Activated gamma-delta T cell (primary cell): ENCODE measurements around the gene CNGB1.
"Not testable (repeated sequence)": the region's sequence is repeated elsewhere in the genome, so short reads cannot be mapped to it uniquely, and the experiment has no call there.

Source experiments
- DNase-seq: peaks from one replicate; lab custom pipeline; 2025; lab: John Stamatoyannopoulos, UW

The CNGB1 gene

DNA sequence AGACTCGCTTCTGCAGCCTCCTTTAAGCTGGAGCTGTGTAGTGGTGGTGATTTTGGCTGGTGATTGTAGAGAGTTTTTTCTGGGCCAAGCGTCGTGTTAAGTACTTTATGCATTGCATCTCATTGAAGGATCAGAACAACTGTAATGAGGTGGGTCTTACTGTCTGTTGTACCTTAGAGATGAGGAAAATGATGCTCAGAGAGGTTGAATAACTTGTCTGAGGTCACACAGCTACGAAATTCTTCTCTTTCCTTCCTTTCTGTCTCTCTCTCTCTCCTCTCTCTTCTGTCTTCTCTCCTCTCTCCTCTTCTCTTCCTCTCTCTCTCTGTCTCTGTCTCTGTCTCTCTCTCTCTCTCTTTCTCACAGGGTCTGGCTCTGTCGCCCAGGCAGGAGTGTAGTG is 82.8 kb downstream of the CNGB1 start:
- DNase-seq = no peak

DNA sequence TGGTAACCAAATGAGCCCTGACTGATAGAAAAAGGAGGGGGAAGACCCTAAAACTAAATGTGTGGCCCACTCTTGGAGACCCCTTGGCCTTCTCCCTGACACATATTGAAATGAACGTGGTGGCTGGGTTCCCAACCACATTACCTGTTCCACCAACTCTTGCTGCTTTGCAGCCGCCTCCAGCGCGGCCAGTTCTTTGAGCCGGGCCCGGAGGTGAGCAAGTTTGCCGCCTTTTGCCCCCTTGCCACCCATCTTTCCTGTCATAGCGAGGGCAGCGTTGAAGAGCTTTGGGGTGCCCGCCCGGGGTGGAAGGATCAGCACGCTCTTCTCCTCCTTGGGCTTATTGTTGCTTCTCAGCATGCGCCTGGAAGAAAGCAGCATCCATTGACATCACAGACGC is 83.2 kb downstream of the CNGB1 start:
- DNase-seq = no peak

DNA sequence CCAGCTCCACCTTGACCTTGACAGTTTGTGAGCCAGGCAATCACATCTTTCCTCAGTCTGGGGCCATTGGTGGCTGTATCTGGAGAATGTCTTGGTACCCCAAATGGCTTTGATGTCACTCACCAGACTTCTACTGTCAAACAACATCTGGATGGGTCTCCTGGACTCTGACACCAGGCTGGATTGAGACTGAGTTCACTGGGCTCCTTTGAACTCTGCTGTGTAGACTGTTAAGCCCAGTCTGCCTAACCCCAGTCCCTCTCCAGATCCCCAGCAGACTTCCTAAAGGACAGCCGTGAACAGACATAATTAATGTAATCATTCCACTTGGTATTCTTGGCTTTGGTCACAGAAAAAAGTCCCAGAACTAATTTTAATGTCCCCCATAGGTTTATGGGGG is 84.5 kb downstream of the CNGB1 start:
- no peak for DNase-seq

DNA sequence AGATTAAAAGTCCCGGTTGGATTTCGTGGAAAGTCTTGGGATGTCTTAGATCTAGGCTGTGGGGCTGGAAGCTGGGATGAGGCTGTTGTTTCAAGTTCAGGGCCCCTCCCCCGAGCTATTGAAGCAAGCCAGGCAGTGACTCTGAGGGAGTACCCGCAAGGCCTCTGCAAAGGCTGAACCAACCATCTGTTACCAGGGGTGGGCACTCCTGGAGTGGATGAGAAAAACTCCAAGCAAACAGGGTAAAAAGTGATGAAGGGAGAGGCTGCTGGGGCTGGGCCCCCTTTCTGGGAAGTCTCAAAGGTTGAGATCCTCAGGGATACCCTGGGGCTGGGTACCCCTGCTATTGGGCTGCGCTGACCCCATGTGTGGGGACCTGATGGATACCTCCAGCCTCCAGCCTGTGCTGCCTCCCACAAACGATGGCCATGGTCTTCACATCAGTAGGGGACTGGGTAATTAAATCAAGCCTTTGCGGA is 86.2 kb downstream of the CNGB1 start:
- DNase-seq = no peak

DNA sequence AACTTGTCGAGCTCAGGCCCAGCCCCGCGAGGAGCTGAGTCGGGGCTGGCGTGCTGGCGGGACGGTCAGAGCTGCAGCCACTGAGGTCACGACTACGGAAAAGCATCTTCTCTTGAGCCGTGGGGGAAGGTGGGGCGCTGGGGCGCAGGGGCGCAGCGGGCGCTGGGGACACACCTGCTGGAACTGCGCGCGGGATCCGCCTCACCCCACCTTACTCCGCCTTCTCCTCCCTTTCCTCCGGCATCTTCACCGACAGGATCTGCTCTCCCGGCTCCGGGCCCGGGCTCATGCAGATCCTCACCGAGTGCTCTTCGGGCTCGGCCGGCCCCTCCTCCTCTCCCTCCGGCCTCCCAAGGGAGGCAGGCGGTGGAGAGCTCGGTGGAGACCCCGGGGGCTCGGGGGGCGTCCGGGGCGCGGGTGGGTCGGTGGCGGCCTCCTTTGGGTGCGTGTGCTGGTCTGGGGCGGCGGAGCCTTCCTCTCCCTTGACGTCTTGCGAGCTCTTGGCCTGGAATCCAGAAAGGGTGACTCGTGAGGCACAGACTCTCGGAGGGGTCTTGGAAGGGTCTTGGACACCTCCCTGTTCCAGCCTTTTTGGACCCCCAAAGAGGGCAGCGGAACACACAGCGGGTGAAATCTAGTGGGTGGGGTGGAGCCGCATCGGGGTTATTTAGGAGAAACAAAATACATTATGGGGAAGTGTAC is 86.8 kb downstream of the CNGB1 start:
- no peak for DNase-seq

DNA sequence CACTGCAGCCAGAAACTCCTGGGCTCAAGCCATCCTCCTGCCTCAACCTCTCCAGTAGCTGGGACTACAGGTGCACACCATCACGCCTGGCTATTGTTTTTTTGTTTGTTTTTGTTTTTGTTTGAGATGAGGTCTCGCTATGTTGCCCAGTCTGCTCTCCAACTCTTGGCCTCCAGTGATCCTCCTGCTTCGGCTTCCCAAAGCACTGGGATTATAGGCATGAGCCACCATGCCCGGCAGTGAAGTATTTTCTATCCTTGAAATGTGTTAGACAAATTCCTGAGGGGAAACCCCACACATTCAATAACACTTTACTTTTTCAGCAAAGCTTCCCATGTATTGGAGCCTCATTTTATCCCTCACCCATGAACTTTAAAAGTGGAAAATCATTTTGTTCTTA is 87.4 kb downstream of the CNGB1 start:
- no peak for DNase-seq

DNA sequence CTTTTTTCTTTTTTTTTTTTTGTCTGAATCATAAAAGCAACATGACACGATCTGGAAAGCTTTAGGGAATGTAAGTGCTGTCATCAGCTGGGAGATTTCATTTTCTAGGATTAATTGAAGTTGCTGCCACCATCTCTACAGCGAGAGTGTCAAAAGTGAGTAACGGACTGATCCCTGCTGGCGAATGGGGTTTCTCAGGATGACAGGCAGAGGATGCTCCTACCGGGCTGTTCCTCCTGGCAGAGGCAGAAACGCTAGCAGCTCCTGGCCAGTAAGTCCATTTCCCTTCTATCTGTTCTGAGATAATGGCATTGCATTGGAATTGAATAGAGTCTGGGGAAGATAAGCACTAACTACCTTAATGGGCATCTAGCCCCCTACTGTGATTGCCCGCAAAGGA is 88.1 kb downstream of the CNGB1 start:
- no peak for DNase-seq

DNA sequence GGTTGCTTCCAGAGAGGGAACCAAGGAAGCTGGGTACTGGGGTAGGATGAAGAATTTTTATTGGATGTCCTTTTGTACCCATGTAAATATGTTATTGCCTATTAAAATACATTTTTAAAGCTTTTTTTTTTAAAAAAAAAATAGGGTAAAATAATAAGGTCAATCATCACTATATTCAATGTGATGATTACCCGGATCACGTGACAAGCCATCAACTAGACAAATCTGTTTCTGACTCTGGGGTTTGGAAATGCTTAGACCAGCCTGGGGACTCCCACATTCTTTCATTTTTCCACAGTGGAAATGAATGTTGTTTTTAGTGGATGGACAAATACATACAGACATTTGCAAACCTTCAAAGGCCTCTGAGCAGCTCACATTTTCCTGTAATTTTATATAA is 88.7 kb downstream of the CNGB1 start:
- DNase-seq = no peak

DNA sequence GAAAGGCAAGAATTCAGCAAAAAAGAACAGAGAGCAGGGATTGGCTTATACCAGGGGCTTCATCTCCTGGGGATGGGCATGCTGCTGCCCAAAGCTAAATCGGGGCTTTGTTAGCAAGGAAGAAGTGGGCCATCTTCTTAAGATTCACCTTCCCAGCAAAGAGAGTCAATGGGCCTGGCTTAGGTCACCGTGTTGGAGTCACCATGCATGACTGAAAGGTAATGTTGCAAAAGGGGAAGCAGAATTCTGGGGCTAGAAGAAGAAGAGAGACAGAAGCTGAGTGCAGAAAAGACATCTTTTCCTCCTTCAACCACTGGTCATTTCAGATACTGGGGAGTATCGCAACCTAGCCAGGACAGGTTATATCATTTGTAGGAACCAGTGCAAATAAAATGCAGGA is 92.3 kb downstream of the CNGB1 start:
- DNase-seq = no peak

DNA sequence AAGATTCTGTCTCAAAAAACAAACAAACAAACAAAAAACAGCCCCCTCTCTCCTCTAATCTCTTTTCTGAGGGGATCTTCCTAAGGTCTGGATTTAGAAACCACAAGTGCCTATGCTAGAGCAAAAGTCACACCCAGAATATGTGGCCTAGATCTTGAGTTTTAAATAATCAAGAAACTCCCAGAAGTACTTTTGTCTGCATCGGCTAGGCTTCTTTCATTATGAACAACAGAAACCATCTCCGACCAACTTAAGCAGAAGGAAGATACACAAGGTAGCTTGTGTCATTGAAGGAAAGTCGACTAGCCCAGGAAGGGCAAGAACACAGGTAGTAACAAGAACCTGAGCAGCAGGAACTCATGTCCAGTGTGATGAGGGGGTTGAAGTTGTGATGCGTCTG is 94.7 kb downstream of the CNGB1 start:
- DNase-seq = no peak

DNA sequence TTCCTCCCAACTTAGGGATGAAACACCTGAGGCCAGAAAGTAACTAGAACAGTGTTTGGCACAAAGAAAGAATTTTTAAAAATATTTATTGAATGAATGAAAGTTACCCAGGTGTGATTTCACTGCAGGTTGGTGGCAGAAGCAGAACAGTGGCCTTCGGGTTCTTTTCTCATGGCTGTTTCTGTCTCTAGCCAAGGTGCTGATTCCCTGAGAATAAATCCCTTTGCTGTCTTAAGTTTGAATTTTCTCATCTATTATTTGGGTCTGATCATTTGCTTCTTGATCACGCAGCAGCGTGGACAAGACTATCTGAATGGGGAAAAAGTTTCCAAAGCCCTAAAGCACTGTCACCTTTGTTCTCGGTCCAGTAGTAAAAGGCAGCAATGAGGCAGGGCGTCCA is 95.6 kb downstream of the CNGB1 start:
- DNase-seq = no peak

DNA sequence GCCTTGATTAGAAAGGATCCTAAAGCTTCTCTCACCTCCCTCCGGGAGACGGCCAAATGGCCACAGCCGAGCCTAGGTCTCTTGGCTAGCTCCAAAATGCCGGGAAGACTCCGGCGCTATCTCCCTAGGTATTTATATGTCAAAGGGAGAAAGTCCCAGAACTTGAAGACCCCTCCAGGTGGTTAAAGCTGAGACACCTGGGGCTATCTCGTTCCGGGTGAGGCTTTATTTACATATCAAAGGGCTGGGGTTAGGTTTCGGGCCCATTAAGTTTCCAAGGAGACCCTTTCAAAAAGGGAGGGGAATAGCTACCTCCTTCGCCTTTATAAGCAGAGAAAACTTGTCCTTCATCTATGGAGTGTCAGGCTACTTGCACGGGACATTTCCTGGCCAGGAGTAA is 97.7 kb downstream of the CNGB1 start:
- no peak for DNase-seq

DNA sequence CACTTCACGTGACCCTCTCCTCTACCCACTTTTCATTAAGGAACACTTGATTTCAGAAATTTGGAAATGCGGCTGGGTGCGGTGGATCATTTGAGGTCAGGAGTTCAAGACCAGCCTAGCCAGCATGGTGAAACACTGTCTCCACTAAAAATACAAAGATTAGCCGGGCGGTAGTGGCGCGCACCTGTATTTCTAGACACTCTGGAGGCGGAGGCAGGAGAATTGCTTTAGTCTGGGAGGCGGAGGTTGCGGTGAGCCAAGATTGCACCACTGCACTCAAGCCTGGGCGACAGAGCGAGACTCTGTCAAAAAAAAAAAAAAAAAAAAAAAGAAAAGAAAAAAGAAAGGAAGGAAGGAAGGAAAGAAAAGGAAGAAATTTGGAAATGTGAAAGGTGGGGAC is 98.2 kb downstream of the CNGB1 start:
- not testable (repeated sequence) for DNase-seq

DNA sequence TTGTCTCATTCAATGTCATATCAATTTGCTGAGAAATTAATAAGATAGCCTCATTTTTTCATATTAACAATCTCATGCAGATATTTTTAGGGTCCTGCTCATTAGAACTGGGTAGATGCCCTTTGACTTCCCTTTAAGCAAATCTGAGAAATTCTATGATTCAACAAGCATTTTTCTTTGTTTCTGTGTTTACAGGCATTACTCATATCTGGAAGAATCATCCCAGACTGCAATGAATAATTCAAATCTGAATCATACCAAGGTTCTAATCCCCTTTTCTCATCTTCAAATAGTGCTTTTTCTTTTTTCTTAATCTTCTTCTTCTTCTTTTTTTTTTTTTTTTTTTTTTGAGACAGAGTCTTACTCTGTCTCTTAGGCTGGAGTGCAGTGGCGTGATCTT is 99.5 kb downstream of the CNGB1 start:
- DNase-seq = no peak

DNA sequence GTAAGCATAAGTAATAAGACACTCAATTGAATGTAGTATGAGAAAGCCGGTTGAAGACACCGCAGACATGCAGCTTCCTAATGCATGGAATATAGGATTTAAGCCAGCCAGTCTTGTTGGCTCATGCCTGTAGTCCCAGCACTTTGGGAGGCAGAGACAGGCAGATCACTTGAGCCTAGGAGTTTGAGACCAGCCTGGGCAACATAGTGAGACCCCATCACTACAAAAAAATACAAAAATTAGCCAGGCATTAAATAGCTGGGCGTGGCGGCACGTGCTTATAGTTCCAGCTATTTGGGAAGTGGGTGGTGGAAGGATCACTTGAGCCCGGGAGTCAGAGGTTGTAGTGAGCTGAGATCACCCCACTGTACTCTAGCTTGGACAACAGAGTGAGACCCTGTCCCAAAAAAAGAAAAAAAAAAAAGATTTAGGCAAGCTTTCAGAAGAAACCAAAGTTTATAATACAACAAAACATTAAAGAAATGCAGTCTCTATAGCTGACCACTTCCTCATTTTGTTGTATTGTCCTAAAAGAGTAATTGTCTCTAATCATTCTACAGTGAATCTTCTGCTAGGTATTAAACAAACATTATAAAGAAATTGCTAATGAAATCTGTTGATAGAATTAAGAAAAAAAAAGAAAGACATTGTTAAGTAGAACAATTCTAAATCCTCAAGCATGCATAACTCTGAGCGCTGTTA is 100.0 kb downstream of the CNGB1 start:
- DNase-seq = no peak

DNA sequence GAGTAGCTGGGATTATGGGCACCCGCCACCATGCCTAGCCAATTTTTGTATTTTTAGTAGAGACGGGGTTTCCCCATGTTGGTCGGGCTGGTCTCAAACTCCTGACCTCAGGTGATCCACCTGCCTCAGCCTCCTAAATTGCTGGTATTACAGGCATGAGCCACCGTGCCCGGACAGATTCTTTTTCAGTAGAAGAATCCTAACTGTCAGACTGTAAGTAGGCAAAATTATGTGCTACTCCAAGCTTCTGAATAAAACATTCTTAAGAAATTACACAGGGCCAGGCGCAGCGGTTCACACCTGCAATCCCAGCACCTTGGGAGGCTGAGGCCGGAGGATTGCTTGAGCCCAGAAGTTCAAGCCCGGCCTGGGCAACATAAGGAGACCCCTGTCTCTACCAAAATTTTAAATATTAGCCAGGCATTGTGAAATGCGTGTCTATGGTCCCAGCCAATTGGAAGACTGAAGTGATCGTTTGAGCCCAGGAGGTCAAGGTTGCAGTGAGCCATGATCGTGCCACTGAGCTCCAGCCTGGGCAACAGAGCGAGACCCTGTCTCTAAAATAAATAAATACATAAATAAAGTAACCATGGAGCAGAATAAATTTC is 101.9 kb downstream of the CNGB1 start:
- DNase-seq = no peak

DNA sequence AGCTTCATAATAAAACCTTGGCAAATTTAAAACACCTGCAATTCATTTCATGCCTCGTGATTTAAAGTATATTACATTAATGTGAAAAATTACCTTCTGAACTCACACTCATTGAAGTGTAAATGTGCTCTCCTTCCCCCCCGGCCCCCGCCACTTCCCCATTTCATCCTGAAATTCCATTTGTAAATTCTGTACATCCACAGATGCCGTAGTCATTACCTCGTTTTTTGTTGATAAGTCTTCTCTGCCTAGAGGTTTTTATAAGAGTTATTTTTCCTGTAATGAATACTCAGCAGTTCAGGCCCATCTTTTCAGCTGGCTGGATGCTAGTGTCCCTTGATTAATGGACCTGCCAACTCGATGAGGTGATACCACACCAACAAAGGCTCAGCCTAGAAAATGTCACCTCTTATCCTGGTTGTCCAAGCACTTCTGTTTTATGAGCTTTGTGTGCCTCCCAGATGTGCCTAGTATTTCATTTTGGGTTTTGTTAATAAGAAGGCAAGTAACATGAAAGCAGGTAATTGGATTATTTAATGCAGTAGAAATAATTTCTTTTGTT is 103.8 kb downstream of the CNGB1 start:
- no peak for DNase-seq

DNA sequence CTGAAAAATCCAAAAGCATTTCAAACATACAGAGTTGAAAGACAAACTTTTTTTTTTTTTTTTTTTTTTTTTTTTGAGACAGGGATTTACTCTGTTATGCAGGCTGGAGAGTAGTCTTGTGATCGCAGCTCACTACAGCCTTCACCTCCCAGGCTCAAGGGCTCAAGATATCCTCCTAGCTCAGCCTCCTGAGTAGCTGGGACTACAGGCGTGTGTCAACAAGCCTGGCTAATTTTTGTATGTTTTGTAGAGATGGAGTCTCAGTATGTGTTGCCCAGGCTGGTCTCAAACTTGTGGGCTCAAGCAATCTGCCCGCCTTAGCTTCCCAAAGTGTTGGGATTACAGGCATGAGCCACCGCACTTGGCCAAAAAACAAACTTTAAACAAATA is 104.4 kb downstream of the CNGB1 start:
- DNase-seq = no peak

DNA sequence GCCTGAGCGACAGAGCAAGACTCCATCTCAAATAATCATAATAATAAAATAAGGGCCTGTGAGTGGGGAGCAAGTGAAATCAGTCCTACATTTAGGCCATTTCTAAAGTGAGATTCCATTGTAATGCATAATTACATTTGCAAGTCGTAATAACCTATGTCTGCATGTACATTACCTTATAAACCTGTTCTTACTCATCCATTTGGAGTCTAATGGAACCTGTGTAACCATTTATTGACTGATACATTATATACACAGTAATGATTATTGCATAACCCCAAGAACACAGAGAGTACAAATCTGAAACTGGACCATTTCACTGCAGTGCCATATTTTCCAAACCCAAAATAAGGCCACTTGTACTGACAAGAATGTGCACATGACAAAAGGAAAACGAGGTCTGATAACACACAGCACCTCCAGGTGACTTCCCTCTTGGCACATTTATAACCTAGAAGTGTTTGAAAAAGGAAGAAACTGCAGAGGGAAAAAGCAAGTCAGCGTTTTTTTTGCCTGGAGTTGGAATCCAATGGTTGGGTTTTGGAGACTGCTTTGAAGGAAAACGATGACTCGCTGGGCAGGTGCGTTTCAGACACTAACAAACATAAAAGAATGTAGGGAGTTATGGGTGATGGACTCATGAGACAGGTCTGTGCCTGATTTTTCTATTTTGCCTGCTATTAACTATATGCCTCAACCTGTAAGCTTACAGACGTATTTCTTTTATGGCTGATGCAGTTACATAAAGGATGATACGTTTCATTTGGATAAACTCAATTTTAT is 105.0 kb downstream of the CNGB1 start:
- no peak for DNase-seq

DNA sequence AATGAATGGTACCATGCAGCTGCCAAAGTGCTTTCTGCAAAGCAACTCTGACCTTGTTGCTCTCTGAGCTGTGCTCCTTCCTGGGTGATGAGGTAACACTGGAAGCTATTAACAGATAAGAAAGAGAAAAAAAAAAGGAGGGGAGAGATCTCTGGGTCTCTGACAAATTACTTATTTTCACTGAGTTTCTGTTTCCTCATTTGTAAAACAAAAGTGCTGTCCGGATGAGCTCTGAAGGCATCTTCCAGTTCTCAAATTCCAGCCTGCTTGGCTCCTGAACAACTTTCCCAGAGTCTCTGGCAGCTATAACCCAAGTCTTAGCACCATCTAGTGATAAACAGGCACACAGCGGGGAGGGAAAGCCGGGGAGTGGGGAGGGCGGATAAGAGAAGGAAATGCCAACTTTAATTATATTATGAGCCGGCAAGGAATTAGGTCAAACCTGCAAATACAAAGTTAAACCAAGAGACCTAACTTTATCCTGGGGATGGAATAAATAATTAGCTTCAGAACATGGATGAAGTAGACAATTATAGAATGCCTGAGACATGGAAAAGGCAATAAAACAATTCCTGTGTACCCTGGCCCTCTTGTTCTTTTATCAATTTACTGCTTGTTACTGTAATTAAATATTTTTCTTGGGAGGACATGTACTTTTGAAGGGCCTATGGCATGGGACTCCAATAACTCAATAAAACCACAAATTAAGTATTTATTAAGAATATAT is 107.3 kb downstream of the CNGB1 start:
- DNase-seq = no peak

DNA sequence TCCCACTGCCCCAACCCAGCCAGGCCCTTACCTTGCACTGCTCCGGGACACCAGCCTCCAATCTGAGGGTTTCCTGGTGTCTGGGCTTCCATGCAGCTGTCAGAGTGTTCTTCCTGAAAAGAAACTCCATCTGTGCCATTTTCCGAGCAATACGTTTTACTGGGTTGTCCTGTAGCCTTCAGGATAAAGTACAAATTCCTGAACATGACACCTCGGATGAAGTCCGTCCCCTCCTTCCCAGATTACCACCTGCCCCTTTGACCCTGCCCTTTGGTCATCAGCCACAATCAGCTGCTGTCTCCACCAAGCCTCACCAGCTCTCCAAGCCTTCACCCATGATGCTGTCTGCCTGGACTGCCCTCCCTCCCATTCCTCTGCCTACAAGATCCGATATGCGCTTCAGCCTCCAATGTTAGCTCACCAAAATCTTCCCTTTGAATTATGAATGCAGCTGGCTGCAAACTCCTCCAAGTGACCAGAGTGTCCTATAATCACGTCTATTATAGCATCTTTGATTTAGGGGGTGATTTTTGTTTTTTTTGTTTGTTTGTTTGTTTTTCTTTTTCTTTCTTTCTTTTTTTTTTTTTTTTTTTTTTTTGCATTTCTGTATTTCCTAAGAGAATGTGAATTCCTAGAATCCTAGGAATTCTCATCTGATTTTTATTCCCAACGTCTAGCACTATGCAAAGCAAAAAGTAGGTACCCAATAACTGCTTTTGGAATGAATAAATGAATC is 108.1 kb downstream of the CNGB1 start:
- no peak for DNase-seq
